ENCODE data around the gene ABHD17A.
"Not testable (repeated sequence)": the region's sequence is repeated elsewhere in the genome, so short reads cannot be mapped to it uniquely, and the experiment has no call there.

The ABHD17A gene

DNA sequence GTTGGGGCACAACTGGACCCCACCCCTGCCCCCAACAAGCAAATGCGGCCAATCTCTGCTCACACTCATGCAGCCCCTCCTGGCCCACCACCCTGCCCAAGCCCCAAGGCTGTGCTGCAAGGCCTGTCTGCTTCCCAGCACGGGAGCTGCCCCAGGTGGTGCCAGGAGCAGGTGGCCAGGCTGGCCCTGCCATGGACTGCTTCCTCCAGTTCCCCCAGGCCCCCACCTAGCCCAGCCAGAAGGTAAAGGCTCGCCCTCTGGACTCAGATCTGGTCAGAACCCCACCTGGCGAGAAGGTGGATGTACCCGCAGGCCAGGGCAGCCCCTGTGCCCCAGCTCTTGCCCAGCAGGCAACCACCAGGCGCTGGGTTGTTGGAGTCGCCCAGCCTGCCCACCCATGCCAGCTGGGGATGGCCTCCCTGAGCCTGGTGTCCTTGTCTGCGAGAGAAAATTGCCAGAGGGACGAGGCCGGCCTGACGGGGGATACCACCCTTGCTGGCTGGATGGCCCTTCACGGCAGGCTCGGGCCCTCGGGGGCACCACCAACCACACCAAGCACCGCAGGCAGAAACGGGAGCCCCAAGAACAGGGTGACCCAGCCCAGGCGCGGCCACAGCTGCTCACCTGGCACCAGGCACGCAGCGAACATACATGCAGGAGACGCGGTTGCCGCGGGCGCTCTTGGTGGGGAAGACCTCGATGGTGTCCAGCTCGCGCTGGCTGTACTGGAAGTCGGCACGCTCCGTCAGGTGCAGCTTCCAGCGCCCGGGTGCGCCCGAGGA lies 4.5 kb downstream of the ABHD17A start:
- DNase-seq, result no peak

DNA sequence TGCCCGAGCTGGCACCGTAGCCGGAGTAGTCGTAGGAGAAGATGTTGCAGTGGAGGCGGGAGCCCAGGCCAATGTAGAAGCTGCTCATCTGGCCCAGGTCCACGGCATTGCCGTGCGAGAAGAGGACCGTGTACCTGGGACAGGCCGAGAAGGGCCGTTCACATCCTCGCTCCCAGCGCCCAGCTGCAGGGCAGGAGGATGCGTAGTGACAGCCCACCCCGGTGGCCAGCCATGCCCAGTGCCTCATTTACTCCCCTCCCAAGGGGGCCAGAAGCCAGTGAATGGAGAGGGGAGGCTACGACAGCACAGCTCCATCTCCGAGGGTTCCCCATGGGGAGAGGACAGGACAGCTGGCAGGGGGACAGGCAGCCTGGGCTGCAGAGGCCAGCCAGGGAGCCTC lies 5.3 kb downstream of the ABHD17A start:
- not testable (repeated sequence) for DNase-seq

DNA sequence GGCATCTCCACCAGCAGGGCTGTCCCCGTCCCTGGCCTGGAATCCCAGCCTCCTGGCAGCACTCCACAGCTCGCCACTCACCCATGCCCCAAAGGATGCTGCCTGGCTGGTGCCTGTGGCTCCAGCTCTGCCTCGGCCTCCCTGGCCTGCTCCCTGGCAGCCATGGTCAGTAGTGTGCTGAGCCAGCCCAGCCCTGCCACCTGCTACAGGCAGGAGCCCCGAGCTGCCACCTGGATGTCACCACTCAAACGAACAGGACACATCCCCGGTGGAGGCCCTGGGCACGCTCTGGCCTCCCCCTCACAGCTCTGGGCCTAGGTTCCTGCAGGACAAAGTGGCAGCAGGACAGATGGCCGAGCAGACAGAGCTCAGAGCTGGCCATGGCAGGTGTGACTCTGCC lies 6.7 kb downstream of the ABHD17A start:
- DNase-seq, result not testable (repeated sequence)

DNA sequence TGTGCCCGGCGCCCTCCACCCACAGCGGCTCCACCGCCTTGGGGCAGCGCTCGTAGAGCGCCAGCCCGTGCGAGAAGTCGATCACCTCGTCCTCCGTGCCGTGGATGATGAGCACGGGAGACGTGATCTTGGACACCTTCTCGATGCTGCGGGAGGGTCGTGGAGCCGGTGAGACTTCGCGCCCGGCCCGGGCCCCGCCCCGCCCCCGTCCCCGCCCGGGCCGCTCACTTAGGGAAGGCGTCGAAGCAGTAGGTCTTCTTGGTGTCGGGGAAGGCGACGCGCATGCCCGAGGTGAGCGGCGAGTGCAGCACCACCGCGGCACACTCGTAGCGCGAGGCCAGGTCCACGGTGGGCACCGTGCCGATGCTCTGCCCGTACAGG lies 8.0 kb downstream of the ABHD17A start:
- DNase-seq, result not testable (repeated sequence)

DNA sequence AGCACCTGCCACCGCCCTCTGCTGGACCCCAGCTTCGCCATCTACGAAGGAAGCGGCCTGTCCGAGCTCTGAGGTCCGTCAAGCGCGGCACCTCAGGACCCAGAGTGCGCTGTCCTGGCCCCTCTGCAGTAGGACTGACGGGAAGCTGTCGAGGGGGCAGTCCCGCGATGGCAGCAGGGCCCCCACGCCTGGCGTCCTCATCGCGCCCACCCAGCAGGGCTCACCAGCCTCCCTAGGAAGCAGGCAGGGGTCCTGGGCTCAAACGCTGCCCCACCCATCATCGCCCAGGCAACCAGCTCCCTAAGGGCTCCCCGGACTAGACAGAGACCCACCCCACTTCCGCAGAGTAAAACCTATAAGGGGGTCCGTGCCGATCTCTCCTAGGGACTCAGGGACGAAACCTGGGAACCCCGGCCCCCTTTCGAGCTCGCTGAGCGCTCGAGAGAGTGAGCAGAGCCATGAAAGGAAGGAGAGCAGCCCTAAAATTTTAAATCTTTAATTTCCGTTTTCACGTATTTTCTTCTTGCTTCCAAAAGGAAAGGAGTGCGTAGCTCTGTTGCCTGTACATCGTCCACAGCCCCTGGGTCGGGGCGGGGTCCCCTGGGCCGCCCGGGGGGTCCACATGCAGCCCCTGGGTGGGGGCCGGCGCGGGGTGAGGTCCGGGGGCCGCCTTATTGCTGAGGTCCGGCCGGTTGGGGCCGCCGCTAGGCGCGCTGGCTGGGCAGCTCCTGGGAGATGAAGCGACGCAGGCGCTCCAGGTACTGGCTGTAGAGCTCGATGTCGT lies 8.6 kb downstream of the ABHD17A start:
- not testable (repeated sequence) for DNase-seq

DNA sequence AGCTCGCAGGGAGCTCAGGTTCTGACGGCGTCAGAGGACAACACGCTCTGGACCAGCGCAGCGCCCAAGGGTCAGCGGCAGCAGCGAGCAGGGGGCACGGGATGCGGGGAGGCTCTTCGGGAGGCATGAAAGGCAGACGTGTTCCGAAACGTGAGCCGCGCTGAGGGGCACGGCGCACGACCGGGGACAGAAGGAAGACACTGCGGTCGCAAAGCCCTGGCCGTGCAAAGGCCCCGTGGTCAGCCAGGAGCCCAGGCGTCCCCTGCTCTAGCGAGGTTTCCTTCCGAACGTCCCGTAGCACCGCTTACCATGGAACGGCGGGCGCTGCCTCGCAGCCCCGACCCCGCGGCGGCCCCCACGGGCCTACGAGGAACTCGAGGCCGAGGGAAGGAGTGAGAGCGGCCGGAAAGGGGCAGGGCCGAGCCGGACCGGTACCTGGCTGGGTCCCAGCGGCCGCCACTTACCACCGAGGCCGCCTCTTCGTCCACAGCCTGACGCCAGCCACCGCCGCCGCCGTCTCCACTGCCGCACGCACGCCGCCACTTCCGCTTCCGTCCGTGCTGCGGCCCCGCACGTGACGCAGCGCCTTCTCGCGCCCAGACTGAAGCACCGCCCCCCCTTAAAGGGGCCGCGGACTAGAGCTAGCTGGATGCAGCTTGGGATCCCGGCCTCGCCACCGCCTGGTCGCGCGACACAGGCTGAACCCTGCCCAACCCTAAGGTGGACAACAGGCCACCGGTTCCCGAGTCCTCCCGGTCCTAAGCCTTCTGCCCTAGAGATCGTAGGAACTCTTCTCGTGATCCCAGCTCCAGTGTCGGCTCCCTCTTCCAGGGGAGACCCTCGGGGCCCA lies 9.4 kb downstream of the ABHD17A start:
- DNase-seq, result peak; percentile 86

DNA sequence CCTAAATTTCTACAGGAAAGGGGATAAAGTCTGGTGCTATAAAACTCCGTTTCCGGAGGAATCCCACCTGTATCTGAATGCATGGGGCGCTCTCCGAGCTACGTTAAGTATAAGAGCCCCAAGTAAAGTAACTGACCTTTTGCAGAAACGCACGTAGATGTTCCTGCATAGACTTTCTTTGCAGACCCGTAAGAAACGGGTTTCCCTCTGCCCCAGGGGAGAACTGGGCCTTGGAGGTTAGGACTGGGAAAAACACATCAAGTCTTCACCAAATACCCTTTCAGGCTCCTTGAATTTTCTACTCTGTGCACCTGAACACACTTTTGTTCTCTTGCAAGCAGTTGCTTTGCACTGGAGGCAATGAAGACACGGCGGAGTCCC lies 10.0 kb downstream of the ABHD17A start:
- not testable (repeated sequence) for DNase-seq

DNA sequence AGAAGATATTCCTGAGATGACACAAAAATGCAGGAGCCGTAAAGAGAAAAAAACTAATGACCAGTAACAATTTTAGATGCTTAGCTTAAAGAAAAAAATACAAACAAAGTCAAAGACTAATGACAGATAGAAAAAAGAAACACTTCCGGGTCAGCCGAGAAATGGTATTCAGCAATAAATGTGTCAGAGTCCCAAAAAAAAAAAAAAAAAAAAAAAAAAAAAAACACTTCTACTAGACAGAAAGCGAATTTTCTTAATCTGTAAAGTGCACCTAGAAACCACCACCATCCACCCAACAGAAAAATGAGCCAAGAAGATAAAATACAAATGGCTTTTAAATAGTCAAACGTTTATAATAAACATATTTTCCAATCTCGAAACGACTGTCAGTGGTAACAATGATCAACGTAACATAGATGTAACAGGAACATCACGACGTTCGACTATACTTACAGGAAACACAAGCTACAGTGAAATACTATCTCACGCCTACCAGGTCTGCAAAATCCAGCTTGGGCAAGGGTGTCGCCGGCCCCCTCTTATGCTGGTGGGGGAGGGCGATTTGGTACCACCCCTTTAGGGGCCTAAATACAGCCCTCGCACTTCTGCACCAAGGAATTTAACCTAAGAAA lies 10.6 kb downstream of the ABHD17A start:
- DNase-seq, result peak; percentile 64

DNA sequence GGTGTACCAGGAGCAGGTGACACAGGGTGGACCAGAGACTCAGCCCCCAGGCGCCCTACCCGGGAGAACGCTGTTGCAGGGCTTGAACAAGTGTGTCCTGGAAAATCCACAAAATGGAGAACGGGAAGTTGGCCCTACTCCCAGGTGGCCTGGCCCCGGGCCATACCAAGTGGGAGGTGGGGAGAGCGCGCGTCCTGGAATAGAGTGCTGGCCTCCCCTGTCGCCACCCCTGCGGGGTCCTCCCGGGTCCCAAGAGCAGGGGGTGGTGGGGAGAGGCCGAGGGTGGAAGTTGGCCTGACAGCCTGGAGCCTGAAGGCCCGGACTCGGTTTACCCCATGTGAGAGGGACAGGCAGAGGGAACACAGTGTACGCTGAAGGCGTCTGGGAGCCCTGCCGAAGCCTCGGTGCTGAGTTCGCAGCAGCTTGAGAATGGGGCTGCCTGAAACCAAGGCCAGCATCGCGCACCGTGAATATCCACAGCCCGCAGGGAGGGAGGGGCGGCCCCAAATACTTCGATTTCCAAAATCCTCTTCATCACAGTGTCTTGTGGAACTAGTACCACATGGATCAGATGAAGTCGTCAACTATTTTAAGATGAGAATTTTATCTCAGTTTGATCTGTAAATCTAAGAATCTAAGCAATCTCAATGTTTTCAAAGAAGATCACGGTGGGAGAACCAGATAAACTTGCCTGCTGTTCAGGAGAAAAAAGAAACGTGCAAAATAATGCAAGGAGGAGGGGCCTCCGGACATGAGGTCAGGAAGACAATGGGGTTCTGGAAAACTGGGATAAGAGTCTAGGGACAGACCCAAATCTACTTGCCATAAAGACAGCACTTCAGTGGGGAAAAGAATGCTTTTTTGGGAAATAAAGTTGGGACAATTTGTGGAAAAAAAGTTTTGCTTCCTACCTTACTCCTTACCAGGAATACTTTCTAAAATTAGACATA lies 11.5 kb downstream of the ABHD17A start:
- DNase-seq, result no peak

DNA sequence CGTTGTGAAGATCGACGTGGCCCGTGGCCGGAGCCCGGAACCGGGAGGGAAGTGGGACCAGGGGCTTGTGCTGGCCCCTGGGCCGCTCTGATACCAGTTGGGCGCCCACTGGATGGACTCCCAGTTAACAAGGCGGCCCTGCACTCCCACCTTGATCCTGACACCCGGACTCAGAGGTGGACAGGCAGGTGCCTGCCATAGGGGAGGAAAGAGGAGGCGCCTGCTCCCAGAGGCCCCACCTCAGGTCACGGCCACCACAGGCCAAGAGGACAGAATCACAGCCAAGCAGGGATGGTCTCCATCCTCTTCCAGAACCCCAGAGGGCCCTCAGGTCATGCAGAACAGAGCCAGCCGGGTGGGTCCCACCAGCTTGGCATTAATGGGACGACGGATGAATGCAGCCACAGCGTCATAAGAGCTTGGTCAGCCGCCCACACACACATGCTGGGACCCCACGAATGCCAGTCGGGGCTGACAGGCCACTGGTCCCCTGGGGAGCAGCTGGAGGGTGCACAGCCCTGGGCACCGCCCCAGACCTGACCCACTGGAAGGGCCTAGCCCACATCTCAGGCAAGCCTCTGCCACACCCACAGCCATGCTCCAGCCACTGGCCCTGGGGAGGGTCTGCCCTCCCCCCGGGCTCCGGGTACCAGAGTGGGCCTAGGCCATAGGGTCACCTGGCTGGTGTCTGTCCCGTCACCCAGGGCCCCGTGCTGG lies 12.3 kb downstream of the ABHD17A start:
- no peak for DNase-seq

DNA sequence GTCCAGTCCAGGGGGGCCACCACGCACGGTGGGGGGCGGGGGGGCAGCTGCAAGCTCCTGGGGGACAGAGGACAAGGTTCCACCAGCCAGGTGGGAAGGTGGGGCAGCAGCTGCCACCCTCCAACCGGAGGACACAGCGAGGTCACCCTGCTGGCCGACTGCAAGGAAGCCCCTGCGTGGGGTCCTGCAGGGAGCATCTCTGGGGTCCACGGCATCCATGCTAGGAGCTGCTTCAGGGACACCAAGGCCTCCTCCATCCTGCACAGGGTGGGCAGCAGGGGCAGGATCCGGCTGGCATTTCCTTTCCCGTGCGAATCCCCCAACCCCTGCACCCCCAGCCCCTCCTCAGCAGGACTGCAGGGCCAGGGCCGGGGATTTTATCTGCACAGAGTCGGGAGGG lies 13.7 kb downstream of the ABHD17A start:
- DNase-seq, result no peak

DNA sequence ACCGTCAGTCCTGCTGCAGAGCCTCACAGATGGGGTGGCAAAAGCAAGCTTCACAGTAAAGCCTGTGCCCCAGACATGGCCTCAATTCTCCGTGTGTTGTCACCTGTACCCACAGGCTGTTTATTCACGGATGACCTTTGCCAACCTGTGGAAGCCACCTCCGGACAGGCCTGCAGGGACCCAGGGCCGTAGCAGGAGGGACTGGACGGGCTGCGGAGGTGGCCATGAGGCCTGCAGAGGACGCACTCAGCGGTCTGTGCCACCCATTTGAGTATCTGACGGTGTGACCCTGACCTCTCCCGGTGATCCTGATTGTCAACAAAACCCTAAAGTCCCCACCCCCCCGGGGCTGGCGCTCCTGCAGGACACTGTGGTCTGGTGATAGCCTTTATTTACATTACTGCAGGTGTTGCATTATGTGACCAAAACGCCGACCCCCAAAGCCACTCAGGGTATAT lies 14.1 kb downstream of the ABHD17A start:
- DNase-seq, result no peak

DNA sequence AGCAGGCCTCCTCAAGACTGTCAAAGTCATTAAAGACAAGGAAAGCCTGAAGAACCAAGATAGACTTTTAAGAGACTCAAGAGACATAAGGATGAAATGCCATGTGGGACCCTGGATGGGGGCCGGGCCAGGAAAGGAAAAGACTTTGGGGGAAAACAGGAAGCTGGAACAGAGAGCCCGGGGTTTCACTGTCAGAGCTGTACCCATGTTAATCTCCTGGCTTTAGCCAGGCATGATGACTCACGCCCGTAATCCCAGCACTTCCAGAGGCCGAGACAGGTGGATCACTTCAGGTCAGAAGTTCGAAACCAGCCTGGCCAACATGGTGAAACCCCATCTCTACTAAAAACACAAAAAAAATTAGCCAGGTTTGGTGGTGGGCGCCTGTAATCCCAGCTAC lies 16.3 kb downstream of the ABHD17A start:
- DNase-seq, result no peak

DNA sequence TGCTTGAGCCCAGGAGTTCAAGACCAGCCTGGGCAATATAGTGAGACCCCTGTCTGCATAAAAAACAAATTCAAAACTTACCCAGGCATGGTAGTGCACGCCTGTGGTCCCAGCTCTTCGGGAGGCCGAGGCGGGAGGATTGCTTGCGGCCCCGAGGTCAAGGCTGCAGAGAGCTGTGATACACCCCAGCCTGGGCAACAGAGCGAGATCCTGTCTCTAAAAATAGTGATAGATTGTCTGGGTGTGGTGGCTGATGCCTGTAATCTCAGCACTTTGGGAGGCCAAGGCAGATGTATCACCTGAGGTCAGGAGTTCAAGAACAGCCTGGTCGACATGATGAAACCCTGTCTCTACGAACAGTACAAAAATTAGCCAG lies 18.0 kb downstream of the ABHD17A start:
- no peak for DNase-seq

DNA sequence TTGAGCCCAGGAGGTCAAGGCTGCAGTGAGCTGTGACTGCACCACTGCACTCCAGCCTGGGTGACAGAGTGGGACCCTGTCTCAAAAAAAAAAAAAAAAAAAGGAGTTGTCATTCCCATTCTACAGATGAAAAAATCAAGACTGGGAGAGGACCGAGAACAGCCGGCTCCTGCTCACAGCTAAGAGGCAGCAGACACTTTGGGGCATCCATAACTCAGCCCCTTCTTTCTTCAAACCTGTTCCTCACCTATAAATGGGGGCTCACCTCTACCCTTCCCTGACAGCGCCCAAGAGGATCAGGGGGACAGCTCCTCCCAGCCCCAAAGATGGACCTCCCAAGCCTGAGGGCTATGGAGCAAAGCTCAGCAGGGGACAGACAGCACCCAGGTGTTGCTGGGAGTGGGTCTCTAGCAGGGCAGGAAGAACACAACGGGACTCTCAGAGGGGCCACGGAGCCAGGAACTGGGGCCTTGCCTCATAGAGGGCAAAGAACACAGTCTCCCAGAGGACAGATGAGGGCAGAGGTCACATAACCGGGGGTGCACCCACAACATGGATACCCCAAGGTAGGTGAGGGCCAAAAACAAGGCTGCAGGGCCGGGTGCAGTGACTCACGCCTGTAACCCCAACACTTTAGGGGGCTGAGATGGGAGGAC lies 18.5 kb downstream of the ABHD17A start:
- DNase-seq, result no peak

DNA sequence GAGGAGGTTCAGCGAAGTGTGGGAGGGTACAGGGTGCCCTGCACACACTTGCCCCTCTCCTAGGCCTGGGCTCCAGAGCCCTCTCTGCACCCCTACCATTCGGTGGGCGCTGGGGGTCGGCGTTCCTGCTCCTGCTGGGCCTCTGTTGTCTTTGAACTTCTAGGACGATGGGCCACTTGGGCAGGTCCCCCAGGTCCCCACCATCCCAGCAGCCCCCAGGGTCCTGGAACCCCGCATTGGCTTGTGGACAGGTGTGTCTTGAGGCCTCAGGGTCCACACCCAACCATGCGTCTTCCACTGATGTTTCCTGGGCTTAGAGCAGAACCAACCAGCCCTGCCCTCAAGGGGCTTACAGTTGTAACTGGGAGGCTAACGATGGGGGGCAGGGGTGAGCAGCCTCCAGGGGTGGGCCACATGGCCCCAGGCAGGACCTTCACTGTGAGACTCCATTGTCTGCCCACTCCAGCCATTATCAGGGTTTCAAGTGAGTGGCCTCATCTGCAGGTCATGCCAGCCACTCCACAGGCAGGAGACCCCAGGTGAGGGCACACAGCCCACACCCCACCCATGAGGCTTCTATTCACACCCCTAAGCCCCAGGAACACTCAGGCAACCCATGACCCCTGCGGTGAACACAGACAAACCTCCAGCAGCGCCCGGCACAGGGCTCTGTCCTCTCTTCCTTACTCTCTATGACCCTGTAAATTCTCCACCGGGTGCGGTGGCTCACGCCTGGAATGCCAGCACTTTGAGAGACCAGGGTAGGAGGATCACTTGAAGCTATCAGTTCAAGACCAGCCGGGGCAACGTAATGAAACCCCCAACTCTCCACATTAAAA lies 19.9 kb downstream of the ABHD17A start:
- DNase-seq, result no peak

DNA sequence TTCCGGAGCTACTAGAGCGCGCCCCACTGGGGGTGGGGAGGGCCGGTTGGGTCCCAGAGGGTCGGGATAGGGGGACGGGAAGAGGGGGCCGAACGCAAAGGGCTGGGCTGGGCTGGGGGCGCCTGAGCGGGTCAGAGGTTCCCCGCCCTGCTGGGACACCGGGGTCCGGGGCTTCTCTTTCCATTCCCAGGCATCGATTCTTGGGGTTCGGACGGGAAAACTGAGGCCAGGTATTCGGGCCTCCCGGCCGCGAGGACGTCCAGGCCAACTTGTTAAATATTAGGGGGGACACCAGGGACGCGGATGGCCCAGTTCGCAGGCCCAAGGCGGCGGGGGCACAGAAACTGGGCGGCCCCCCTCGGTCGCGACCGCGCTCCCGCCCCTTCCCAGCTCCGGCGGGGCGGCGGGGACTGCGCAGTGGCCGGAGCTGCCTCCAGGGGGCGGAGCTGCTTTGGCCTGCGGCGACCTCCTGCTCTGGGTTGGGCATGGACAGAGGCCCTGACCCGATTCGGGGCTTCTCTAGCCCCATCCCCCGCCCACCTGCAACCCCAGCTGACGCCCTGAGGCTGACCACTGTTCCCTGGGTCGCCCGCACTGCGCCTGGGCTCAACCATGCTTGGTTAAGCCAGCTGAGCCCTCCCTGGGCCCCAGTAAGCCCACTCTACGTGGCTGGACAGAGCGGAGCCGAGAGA lies 20.7 kb downstream of the ABHD17A start:
- DNase-seq, result peak; percentile 31

DNA sequence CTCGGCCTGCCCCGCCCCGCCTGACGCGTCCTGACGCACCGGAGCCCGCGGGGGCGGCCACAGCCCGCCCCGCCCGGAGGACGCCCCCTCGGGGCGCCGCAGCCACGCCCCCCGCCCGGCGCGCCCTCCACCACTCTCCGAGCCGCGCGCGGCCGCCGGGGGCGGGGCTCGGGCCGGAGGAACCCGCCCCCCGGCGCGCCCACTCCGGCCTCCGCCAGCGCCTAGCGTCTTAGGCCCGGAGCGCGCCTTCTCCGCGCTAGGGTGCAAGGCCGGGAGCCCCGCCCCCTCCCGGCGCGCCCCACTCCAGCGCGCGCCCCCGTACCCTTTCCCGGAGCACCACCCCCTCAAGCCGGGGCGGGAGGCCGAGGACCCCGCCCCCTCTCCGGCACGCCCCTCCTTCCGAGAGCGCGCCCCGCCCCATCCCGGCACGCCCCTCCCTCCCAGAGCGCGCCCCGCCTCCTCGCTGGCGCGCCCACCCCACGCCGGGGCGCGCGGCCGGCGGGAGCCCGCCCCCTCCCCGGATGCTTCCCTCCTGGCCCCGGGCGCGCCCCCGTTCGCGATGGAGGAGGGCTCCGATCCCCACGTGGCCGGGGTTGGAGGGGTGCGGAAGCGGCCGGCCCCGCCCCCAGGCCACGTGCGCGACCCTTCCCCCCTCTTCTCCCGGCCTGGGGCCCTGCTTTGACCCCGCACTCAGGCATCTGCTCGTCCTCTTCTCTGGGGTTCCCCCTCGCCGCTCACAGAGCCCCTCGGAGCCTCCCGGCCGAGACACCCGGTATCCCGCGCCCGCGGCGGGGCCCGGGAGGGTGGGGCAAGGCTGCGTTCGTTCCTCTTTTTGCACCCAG lies 21.4 kb downstream of the ABHD17A start:
- DNase-seq, result peak; percentile 93

Measured in central memory CD4-positive, alpha-beta T cell (primary cell).